Kidney (tissue), 14 donors: ENCODE measurements around the gene ADAM15. TPM values are rescaled to one million over a fixed set of nuclear protein-coding genes. Genes with fewer than 3 reads are reported as not detected.
A peak's percentile ranks its signal among the peaks of the same experiment; 100 is the strongest.

Source experiments
- DNase-seq, 5 donors: peaks; one replicate each; pipeline ENCODE4 v3.0.0-alpha.2; 2013 to 2020
- FAIRE-seq: peaks from 2 replicates; lab custom pipeline; 2012; peaks lifted over from hg19 to GRCh38; lab: Jason Lieb, UNC
- H3K27ac ChIP-seq, 2 donors: one replicate each; pipeline ENCODE4 v1.7.0; 2013; ENCODE audit warnings: low read depth in 2 of 2, low read length in 2 of 2, inconsistent platforms in 1 of 2
- H3K27me3 ChIP-seq: one replicate; pipeline ENCODE4 v1.7.1; 2013; ENCODE audit warnings: low read length, inconsistent platforms; ENCODE audit not compliant: control insufficient read depth, insufficient read depth
- H3K36me3 ChIP-seq, 3 donors: one replicate each; pipeline versions ENCODE4 v1.7.0 to v1.7.1; 2013; ENCODE audit warnings: low read length in 3 of 3, control low read depth in 1 of 3, inconsistent platforms in 1 of 3; ENCODE audit not compliant: insufficient read depth in 3 of 3, control insufficient read depth in 2 of 3
- H3K4me1 ChIP-seq, 3 donors: one replicate each; pipeline versions ENCODE4 v1.7.0 to v1.7.1; 2013; ENCODE audit warnings: low read length in 3 of 3, inconsistent platforms in 1 of 3, low read depth in 1 of 3; ENCODE audit not compliant: control insufficient read depth in 2 of 3, insufficient read depth in 2 of 3
- H3K4me3 ChIP-seq, 3 donors: one replicate each; pipeline versions ENCODE4 v1.7.0 to v1.8.1; 2013; ENCODE audit warnings: low read length in 3 of 3, control low read depth in 1 of 3, inconsistent platforms in 1 of 3
- H3K9ac ChIP-seq, 3 donors: one replicate each; pipeline versions ENCODE4 v1.7.0 to v1.7.1; 2013; ENCODE audit warnings: low read length in 3 of 3, control low read depth in 1 of 3, inconsistent platforms in 1 of 3
- H3K9me3 ChIP-seq, 3 donors: one replicate each; pipeline versions ENCODE4 v1.7.0 to v1.7.1; 2013; ENCODE audit warnings: low read length in 3 of 3, control low read depth in 1 of 3, inconsistent platforms in 1 of 3; ENCODE audit not compliant: control insufficient read depth in 2 of 3, insufficient read depth in 1 of 3
- intact Hi-C: fragments of 100-400 bp; cut with DNase I; formaldehyde crosslinking; loops from one replicate; pipeline ENCODE4 v1.11.1; 2022
- polyA plus RNA-seq: library from polyadenylated mRNA; stranded (reverse); fragments of 350-450 nt; fragmentation: Illumina TruSeq; extraction: RNeasy Lipid Tissue Mini Kit (QIAGEN cat#74804); gene quantifications from one replicate; pipeline ENCODE4 v1.2.3, GENCODE V29; 2014; ENCODE audit warnings: low read depth, low replicate concordance; ENCODE audit not compliant: insufficient read depth
- total RNA-seq: library from RNA; stranded (reverse); fragmentation: NEBNext Ultra II Directional; extraction: Animal tissue kit (Norgen Biotek cat#: 25700); gene quantifications from one replicate; pipeline ENCODE4 v1.2.1, GENCODE V29; 2021
- TF ChIP-seq, protein P1 (sequence below): IDR thresholded peaks from 3 replicates; pipeline ENCODE4 v1.5.1; 2012; ENCODE audit warnings: mild to moderate bottlenecking, moderate library complexity, borderline replicate concordance; ENCODE audit not compliant: insufficient read depth; ENCODE audit errors: extremely low read depth
- donor health status: control.
- donor health status: control.
- donor health status: control.
- donor health status: control.
- donor health status: control.
- donor health status: DM: yes; HTN: yes; CAD: no.
- donor health status: Normal renal cell carcinoma (clear cell type).

ADAM15 gene
- total and polyA plus RNA-seq, 2 donors from 2014 or later = 68.4 to 152 TPM

DNA sequence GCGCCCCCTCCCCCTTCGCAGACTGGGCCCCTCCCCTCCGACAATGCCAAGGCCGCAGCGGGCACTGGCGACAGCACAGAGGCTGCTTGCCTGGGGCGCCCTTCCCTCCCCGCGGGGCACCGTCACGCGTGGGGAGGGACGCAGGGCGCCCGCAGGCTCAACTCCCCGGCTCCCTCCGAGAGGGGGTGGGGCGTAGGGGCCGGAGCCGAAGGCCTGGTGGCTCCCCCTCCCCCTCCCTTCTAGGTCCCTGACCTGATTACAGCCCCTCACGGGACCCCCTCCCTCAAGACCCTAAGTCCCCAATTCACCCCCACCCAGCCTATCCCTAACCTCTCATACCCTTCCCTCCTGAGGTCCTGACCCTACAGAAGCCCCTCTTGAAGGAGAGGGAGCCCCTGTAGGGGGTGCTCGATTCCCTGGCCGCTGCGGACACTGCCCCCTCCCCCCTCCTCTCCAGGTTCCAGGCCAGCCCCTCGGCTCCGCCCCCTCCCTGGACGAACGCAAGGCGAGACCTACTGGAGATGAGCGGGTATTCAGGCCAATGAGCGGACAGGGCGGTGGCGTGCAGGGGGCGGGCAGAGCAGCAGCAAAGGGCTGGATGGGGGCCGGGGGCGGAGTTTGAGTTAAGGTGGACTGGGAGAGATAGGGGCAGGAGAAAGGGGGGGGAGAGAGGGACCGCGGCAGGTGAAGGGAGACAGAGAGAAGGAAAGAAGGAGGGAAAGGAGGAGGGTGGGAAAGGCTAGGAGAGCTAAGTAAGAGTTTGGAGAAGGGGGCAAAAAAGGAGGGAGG is 49.2 kb upstream of the ADAM15 start:
- Histone ChIP-seq H3K27ac (peak overlapping the region; percentile 97), H3K36me3 (no peaks in the 10 kb centered on the region), H3K4me1 (peaks cover 2 to 33% (median 20%) of the 10 kb centered on the region in 3 donors), H3K9ac (peak overlapping the region; percentile 20 to 97 (median 67)), H3K9me3 (no peaks in the 10 kb centered on the region), H3K27me3 (no peaks in the 10 kb centered on the region), H3K4me3 (peak overlapping the region; percentile 75 to 90 (median 88))
- TF ChIP-seq, protein P1, sequence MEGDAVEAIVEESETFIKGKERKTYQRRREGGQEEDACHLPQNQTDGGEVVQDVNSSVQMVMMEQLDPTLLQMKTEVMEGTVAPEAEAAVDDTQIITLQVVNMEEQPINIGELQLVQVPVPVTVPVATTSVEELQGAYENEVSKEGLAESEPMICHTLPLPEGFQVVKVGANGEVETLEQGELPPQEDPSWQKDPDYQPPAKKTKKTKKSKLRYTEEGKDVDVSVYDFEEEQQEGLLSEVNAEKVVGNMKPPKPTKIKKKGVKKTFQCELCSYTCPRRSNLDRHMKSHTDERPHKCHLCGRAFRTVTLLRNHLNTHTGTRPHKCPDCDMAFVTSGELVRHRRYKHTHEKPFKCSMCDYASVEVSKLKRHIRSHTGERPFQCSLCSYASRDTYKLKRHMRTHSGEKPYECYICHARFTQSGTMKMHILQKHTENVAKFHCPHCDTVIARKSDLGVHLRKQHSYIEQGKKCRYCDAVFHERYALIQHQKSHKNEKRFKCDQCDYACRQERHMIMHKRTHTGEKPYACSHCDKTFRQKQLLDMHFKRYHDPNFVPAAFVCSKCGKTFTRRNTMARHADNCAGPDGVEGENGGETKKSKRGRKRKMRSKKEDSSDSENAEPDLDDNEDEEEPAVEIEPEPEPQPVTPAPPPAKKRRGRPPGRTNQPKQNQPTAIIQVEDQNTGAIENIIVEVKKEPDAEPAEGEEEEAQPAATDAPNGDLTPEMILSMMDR = peak; percentile 22
- FAIRE-seq (no peak), DNase-seq (peak; percentile 100)
- intact Hi-C loops = no loop called here

DNA sequence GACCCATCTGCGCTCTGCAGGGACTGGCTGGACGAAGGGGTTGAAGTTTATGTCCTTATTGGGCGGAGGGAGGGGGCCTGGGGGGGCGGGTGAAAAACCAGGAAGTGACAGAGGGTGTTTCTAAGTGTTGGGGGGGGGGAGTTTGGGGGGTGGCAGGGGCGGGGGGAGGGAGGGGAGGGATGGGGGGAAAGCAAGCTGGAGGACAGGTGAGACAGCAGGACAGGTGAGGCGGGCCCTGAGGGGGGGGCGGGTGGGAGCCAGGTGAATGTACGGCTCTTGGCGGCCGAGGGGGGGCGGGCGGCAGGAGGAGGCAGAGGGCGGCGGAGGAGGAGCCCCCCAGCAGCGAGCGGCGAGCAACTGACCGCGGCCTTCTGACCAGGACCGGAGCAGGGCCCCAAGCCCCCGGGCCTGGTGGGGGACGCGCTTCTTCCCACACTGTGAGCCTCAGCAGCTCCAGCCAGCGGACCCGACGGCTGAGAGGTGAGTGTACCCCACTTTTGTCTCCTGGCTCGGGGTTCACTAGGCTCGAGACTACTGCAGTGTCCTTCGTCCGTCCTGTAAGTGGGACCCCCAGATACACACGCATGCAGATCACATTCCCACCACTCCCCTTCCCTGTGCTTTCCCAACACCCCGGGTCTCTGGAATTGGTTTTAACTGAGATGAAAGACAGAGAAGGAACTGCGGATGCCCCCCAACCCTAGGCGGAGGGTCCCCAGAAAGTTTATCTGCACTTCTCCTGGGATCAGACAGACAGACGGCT is 48.5 kb upstream of the ADAM15 start, which contains the start of gene ZBTB7B:
TSS of gene ZBTB7B (plus strand) at position 339 of the 763 bp plus-strand sequence. CDS start 11,859 bp downstream, outside the sequence.
- peak within 1 kb of the TSS; percentile 97 for H3K27ac ChIP-seq
- DNase-seq = peak; percentile 24 to 89 (median 45)
- H3K9me3 ChIP-seq = no peaks in the 10 kb centered on the region
- intact Hi-C loops = no loop called here
- peak within 1 kb of the TSS; percentile 82 to 99 (median 90) for H3K4me3 ChIP-seq
- peak within 1 kb of the TSS; percentile 66 to 99 (median 76) for H3K9ac ChIP-seq
- no peaks in the 10 kb centered on the region for H3K36me3 ChIP-seq
- FAIRE-seq = no peak
- no peaks in the 10 kb centered on the region for H3K27me3 ChIP-seq
- TF ChIP-seq, protein P1 = no peak
- H3K4me1 ChIP-seq = peaks cover 2 to 39% (median 28%) of the 10 kb centered on the region in 3 donors

DNA sequence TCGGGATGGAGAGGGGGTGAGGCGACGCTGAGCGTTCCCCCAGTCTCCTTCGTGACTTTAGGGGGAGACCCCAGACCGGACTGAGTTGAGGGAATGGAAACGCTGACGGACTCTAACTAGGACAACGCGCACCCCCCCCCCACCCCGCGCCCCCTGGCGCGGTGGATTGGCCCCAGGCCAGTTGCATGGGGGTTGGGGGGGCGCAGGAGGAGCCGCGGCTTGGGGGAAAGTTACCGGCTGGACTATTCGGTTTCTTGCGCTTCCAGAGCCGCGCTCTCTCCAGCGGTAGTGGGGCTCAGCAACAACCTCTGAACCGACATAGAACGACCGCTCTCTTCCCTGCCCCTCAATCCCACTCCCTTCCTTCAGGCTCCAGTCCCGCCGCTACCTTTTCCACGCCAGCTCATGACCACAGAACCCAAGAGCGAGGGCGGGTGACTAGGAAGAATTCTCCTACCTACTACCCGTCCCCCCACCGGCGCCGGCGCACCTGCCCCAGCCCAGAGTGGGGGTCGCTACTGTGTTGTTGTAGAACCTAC is 47.8 kb upstream of the ADAM15 start:
- no peaks in the 10 kb centered on the region for H3K27me3 ChIP-seq
- peak overlapping the region; percentile 96 to 97 for H3K27ac ChIP-seq
- peaks cover 2 to 45% (median 34%) of the 10 kb centered on the region in 3 donors for H3K4me1 ChIP-seq
- no peaks in the 10 kb centered on the region for H3K36me3 ChIP-seq
- peak overlapping the region; percentile 66 to 99 (median 76) for H3K9ac ChIP-seq
- intact Hi-C loops = no loop called here
- DNase-seq (peak in 4 of 5 donors; percentile 46 to 73 (median 61)), FAIRE-seq (no peak)
- H3K9me3 ChIP-seq = no peaks in the 10 kb centered on the region
- TF ChIP-seq, protein P1 = no peak
- peak overlapping the region; percentile 82 to 99 (median 90) for H3K4me3 ChIP-seq
